D721Med (cell line): ENCODE results near the gene ARHGEF38.

Experiments
- DNase-seq: peaks from one replicate; pipeline ENCODE4 v3.0.0; 2011; ENCODE audit warnings: low spot score; ENCODE audit not compliant: insufficient read length
- FAIRE-seq: peaks from 2 replicates; lab custom pipeline; 2011; peaks lifted over from hg19 to GRCh38; lab: Jason Lieb, UNC
- TF ChIP-seq, protein P1 (sequence below): IDR thresholded peaks from 2 replicates; pipeline ENCODE4 v1.5.1; 2012; ENCODE audit warnings: mild to moderate bottlenecking, control low read depth; ENCODE audit not compliant: insufficient read depth; ENCODE audit errors: missing control alignments

Gene ARHGEF38

GRCh38 chr4:105551965-105552746 is at the start of gene ARHGEF38:
ARHGEF38 (plus strand) TSS chr4:105552620; CDS start chr4:105552766, 146 bp downstream.
- FAIRE-seq: no peak
- DNase-seq: no peak
- TF ChIP-seq, protein P1, sequence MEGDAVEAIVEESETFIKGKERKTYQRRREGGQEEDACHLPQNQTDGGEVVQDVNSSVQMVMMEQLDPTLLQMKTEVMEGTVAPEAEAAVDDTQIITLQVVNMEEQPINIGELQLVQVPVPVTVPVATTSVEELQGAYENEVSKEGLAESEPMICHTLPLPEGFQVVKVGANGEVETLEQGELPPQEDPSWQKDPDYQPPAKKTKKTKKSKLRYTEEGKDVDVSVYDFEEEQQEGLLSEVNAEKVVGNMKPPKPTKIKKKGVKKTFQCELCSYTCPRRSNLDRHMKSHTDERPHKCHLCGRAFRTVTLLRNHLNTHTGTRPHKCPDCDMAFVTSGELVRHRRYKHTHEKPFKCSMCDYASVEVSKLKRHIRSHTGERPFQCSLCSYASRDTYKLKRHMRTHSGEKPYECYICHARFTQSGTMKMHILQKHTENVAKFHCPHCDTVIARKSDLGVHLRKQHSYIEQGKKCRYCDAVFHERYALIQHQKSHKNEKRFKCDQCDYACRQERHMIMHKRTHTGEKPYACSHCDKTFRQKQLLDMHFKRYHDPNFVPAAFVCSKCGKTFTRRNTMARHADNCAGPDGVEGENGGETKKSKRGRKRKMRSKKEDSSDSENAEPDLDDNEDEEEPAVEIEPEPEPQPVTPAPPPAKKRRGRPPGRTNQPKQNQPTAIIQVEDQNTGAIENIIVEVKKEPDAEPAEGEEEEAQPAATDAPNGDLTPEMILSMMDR: no peak

DNA sequence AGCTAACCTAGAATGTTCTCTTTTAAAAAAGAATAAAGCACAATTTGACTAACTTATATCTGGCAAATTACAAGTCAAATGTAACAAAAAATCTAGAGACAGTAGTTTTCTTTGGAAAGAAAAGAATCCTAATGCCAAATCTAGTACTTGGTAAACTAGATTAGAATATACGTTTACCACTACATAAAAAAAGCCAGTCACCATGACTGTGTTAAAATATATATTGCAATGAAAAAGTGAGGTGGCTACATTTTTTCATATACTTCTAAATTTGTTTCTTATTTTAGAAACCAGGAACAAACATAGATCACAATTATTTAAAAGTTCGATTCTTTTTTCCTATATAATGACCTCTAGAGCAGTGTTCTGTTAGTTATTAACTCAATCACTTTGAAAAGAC is 48.9 kb upstream of the ARHGEF38 start:
- DNase-seq: no peak
- TF ChIP-seq, protein P1: no peak
- FAIRE-seq: no peak

DNA sequence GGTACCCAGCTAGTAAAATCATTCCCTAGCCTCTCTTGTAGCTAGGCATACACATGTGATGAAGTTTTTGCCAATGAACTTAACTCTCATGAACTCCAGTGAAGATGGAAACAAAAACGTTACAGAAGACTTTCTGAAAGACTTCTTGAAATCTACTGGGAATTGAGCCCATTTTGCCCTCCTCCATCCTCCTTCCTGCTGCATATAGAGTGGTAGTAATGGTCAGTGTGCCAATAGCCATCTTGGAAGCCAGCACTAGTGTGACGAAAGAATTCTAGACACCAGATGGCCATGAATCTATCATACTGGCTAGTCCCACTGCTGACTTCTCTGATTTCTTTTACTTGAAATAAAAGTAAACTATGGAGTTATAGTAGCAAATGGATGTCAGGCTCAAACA is 47.7 kb upstream of the ARHGEF38 start:
- DNase-seq (no peak), FAIRE-seq (no peak)
- TF ChIP-seq, protein P1: no peak

DNA sequence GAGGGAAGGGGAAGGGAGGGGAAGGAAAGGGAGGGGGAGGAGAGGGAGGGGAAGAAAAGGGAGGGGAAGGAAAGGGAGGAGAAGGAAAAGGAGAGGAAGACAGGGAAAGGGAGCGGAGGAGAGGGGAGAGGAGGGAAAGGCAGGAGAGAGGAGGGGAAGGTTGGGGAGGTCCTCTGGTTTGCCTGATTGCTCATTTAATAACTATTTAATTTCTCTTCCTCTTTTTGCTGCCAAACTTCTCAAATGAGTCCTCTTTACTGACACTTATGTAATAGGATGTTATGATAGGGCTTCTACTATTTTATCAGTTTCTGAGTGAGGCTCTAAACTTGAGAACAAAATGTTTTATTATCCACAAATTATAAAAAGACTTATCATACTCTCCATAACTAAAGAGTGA is 43.1 kb upstream of the ARHGEF38 start:
- DNase-seq (no peak), FAIRE-seq (no peak)
- TF ChIP-seq, protein P1: no peak

- no peak for DNase-seq
- FAIRE-seq: no peak
- TF ChIP-seq, protein P1: no peak
Measured at GRCh38 chr4:105509714-105510113, 42.7 kb upstream of the ARHGEF38 start.

GRCh38 chr4:105510245-105510644 is 42.2 kb upstream of the ARHGEF38 start:
- DNase-seq (no peak), FAIRE-seq (no peak)

More at GRCh38 chr4:105510245-105510644, 42.2 kb upstream of the ARHGEF38 start:
- TF ChIP-seq, protein P1: no peak
